Measurements from ENCODE around the gene MTUS2.

Gene MTUS2

GRCh38 chr13:28854657-28855056 lies 34.5 kb downstream of the MTUS2 start:
- no peak for TF ChIP-seq CTCF (IDR thresholded peaks at IDR 0.05; ENCODE audit: low read depth, low read length)
- no peak for DNase-seq (ENCODE audit: extremely low read depth, low read depth)

GRCh38 chr13:28856287-28856686 lies 36.1 kb downstream of the MTUS2 start:
- no peak for TF ChIP-seq CTCF (IDR thresholded peaks at IDR 0.05; ENCODE audit: low read depth, low read length)
- DNase-seq (ENCODE audit: extremely low read depth, low read depth): no peak

GRCh38 chr13:28859069-28859468 lies 38.9 kb downstream of the MTUS2 start:
- no peak for DNase-seq (ENCODE audit: extremely low read depth, low read depth)
- TF ChIP-seq CTCF (IDR thresholded peaks at IDR 0.05; ENCODE audit: low read depth, low read length): no peak

GRCh38 chr13:28859717-28860116 lies 39.6 kb downstream of the MTUS2 start:
- no peak for TF ChIP-seq CTCF (IDR thresholded peaks at IDR 0.05; ENCODE audit: low read depth, low read length)
- DNase-seq (ENCODE audit: extremely low read depth, low read depth): no peak

GRCh38 chr13:28864544-28864943 lies 44.4 kb downstream of the MTUS2 start:
- no peak for DNase-seq (ENCODE audit: extremely low read depth, low read depth)
- TF ChIP-seq CTCF (IDR thresholded peaks at IDR 0.05; ENCODE audit: low read depth, low read length): no peak

GRCh38 chr13:28865149-28865744 lies 45.1 kb downstream of the MTUS2 start:
- TF ChIP-seq CTCF (IDR thresholded peaks at IDR 0.05; ENCODE audit: low read depth, low read length): no peak
- no peak for DNase-seq (ENCODE audit: extremely low read depth, low read depth)

GRCh38 chr13:28865951-28866350 lies 45.8 kb downstream of the MTUS2 start:
- no peak for DNase-seq (ENCODE audit: extremely low read depth, low read depth)

More at GRCh38 chr13:28865951-28866350, 45.8 kb downstream of the MTUS2 start:
- no peak for TF ChIP-seq CTCF (IDR thresholded peaks at IDR 0.05; ENCODE audit: low read depth, low read length)

All from AG09319 (cell line).